Mucosa of descending colon (tissue), 3 donors: Measurements from ENCODE around the gene C5AR2. TPM values are rescaled to one million over a fixed set of nuclear protein-coding genes. Genes with fewer than 3 reads are reported as not detected.
A peak's percentile ranks its signal among the peaks of the same experiment; 100 is the strongest.

Source experiments
- ATAC-seq: fragments of 200-7000 bp; cut with Tn5 transposase; one replicate; pipeline ENCODE4 v1.9.1; 2020; ENCODE audit warnings: mild to moderate bottlenecking, moderate library complexity
- DNase-seq, 3 donors: peaks; one replicate each; pipeline ENCODE4 v3.0.0-alpha.2; 2020
- H3K36me3 ChIP-seq: fragments of 200-600 bp; one replicate; pipeline ENCODE4 v1.8.0; 2021; ENCODE audit warnings: low read depth, mild to moderate bottlenecking
- H3K4me1 ChIP-seq: fragments of 200-600 bp; one replicate; pipeline ENCODE4 v1.8.0; 2021; ENCODE audit warnings: low read depth, mild to moderate bottlenecking
- H3K4me3 ChIP-seq: fragments of 200-600 bp; one replicate; pipeline ENCODE4 v1.8.0; 2021; ENCODE audit warnings: mild to moderate bottlenecking
- H3K9me3 ChIP-seq: fragments of 200-600 bp; one replicate; pipeline ENCODE4 v1.8.0; 2021; ENCODE audit warnings: mild to moderate bottlenecking
- CTCF ChIP-seq: fragments of 200-600 bp; IDR thresholded peaks from one replicate; pipeline ENCODE4 v1.8.0; 2022; ENCODE audit warnings: antibody characterized with exemption, mild to moderate bottlenecking
- intact Hi-C, 2 donors: fragments of 100-400 bp; cut with DNase I in 1 of 2; cut with micrococcal nuclease in 1 of 2; formaldehyde crosslinking; loops; one replicate each; pipeline versions ENCODE4 v1.11.0 to v1.11.1; 2022; cut with DNase I, micrococcal nuclease
- total RNA-seq, 3 donors: library from RNA; stranded (reverse); fragmentation: NEBNext Ultra II Directional in 2 of 3; extraction: Animal tissue kit (Norgen Biotek cat#: 25700) in 2 of 3; gene quantifications; one replicate each; pipeline versions ENCODE4 v1.2.1 to v1.2.4, GENCODE V29; 2021 to 2023
- donor health status: DM: no; HTN: no; CAD: no; lungs with moderate emphysema.
- donor health status: DM: no; HTN: no; CAD: no.
- donor health status: DM: no; HTN: yes; CAD: no.

Gene C5AR2
- total RNA-seq, 3 donors from 2014 or later = 0.29 to 1.6 (median 1.4) TPM

GRCh38 chr19:47370045-47370611 is 38.2 kb downstream of the C5AR2 start:
- TF ChIP-seq CTCF = no peak
- H3K36me3 ChIP-seq = no peaks in the 10 kb centered on the region
- intact Hi-C loops = no loop called here

GRCh38 chr19:47371261-47371660 is 39.3 kb downstream of the C5AR2 start:
- no peaks in the 10 kb centered on the region for H3K9me3 ChIP-seq
- intact Hi-C loops = no loop called here
- H3K4me3 ChIP-seq = no peak overlapping the region
- no peak for TF ChIP-seq CTCF
- H3K36me3 ChIP-seq = no peaks in the 10 kb centered on the region
- DNase-seq (no peak), ATAC-seq (no peak)
- H3K4me1 ChIP-seq = no peaks in the 10 kb centered on the region

More at GRCh38 chr19:47370045-47370611, 38.2 kb downstream of the C5AR2 start:
- H3K4me1 ChIP-seq = no peaks in the 10 kb centered on the region
- DNase-seq (no peak), ATAC-seq (peak; percentile 51)
- no peak overlapping the region for H3K4me3 ChIP-seq
- H3K9me3 ChIP-seq = no peaks in the 10 kb centered on the region

GRCh38 chr19:47372603-47373002 is 40.6 kb downstream of the C5AR2 start:
- no peaks in the 10 kb centered on the region for H3K36me3 ChIP-seq
- intact Hi-C loops = no loop called here

GRCh38 chr19:47373246-47374240 is 41.6 kb downstream of the C5AR2 start:
- Histone ChIP-seq H3K9me3 (no peaks in the 10 kb centered on the region), H3K4me1 (no peaks in the 10 kb centered on the region), H3K4me3 (no peak overlapping the region), H3K36me3 (no peaks in the 10 kb centered on the region)
- DNase-seq (no peak), ATAC-seq (no peak)
- intact Hi-C loops = no loop called here
- no peak for TF ChIP-seq CTCF

More at GRCh38 chr19:47372603-47373002, 40.6 kb downstream of the C5AR2 start:
- Histone ChIP-seq H3K9me3 (no peaks in the 10 kb centered on the region), H3K4me1 (no peaks in the 10 kb centered on the region), H3K4me3 (no peak overlapping the region)
- ATAC-seq (no peak), DNase-seq (no peak)
- no peak for TF ChIP-seq CTCF

GRCh38 chr19:47374876-47375693 is 43.1 kb downstream of the C5AR2 start:
- DNase-seq = no peak
- no peaks in the 10 kb centered on the region for H3K9me3 ChIP-seq
- H3K4me1 ChIP-seq = no peaks in the 10 kb centered on the region
- intact Hi-C loops = no loop called here
- ATAC-seq = no peak
- H3K36me3 ChIP-seq = no peaks in the 10 kb centered on the region
- no peak for TF ChIP-seq CTCF
- H3K4me3 ChIP-seq = no peak overlapping the region
